Cerebellar cortex (tissue), 1 donor: ENCODE results near the gene CCDC127.
"Not testable (repeated sequence)": the region's sequence is repeated elsewhere in the genome, so short reads cannot be mapped to it uniquely, and the experiment has no call there.

Experiments used
- DNase-seq: peaks from one replicate; pipeline ENCODE4 v3.0.0-alpha.2; 2015; ENCODE audit warnings: low spot score

The CCDC127 gene

DNA sequence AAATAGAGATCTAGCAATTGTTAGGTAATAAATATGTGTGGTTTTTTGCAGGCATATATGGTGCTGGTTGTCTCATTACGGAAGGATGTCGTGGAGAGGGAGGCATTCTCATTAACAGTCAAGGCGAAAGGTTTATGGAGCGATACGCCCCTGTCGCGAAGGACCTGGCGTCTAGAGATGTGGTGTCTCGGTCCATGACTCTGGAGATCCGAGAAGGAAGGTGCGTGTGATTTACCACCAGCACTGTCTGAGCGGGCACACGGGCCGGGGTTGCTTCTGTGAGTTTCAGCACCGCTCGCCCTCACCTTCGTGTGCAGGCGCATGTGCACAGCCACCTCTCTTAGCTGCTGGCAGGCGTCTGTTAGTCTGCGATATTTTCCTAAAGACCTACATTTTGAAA, 15.5 kb upstream of the CCDC127 start:
- DNase-seq: not testable (repeated sequence)

DNA sequence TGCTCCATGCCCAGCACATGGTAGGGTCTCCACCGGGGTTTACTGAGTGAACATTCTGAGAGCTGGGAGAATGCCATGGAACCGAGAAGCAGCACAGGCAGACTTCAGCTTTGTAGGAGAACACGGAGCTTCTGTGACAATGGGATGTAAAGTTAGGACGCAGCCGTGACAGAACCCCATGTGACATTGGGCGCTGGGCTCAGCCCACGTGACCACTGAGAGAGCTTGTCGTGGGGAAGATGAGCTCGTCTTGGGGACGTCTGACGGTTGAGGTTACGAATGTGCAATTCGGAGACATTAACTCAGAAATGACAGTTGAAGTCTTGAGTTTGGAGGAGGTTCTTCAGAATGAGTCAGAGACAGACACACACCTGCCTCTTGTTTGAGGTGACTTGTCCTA, 13.7 kb upstream of the CCDC127 start:
- no peak for DNase-seq

DNA sequence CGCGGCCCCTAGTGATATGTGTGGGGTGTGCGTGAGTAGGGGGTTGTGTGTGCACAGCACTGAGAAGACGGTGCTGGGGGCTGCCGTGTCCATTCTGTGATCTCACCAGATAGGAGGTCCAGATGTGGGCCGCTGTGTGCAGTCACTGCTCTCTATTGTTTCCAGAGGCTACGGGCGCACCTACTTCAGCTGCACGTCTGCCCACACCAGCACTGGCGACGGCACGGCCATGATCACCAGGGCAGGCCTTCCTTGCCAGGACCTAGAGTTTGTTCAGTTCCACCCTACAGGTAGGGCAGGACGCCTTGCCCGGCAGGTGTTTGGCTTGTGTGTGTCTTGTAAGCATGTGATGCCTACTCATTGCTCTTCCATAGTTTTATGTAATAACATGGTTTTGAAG, 12.8 kb upstream of the CCDC127 start:
- DNase-seq: no peak

DNA sequence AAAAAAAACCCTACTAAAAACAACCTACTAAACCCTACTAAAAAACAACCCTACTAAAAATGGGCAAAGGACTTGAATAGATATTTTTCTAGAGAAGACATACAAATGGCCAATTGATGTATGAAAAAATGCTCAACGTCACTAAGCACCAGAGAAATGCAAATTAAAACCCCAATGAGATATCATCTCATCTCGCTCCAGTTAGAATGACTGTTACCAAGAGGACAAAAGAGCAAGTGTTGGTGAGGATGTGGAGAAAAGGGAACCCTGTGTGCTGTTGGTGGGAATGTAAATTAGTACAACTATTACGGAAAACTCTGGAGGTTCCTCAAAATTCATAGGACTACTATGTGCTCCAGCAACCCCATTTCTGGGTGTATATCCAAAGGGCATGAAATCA, 10.9 kb upstream of the CCDC127 start:
- no peak for DNase-seq

DNA sequence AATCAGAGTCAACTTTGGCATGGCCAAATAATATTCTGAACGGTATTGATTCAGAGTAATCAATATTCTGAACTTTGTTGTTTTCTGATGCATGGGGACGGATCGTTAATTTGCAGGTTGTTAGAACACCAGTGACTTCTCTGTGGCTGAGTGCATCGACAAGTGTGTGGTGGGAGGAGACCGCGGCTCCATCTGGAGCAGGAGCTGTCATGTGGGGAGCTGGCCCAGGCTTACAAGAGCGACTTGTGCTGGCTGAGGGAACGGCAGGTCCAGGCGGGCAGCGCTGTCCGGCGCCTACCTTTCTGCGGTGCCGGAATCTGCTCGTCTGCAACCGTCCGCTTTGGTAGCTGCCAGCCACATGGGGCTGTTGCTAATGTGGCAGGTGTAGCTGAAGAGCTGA, 9.4 kb upstream of the CCDC127 start:
- DNase-seq: peak; percentile 79

DNA sequence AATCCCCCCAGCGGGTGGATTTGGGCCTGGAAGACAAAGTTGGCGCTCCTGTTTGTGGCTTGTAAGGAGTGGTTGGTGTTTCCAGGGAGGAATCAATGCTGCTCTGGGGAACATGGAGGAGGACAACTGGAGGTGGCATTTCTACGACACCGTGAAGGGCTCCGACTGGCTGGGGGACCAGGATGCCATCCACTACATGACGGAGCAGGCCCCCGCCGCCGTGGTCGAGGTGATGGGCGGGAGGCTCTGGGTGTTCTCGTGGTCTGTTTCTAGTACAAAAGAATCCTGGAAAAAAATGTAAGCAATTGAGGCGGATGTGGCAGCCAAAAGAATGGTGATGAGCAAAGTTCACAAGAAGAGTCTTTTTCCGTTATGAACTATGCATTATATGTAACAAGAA, 7.4 kb upstream of the CCDC127 start:
- DNase-seq: no peak

DNA sequence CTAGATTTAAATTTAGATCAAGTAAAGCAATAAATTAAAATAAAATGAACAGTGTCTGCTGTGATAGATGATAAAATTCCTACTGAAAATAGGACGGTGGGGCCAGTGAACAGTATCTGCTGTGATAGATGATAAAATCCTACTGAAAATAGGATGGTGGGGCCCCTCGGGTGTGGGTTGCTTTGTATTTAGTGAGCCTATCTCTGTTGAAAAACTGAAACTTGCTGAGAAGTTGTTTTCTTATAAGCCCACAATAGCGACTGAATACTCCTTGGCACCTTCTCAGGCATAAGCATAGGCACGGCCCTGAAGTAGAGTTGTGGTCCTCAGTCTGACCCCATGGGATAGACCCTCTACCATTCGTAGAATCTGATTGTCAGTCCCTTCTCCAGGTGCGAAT, 5.8 kb upstream of the CCDC127 start:
- no peak for DNase-seq

DNA sequence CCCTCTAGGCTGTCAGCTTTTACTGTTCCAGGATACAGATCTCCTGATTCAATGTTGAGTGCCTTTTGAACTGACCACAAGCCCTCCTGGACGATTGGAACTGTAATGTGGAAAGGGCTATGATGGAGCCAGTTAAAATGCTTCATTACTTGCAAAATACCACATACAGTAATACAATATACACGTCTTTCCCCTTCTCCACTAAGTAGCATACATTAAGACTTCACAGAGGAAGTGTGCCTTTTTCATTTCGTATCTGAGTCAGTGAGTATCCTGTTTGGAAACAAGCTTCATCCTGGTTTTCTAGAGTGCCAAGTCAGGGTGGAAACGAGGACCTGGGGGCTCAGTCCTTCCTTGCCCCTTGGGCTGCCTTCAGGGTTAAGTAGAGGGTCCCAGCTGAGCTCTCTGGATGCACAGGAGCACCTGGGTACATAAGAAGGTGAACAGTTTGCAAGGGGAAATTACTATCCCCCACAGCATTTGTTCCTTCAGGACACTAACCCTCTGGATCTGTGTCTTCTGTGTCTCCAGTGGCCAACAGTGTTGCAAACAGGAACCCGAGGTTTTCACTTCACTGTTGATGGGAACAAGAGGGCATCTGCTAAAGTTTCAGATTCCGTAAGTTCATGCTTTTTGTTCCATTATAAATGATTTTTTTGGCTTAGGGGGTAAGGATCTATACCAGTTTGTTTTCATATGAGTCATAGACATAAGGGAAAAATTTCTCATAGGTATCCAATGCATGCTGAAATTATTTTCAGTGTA, 5.2 kb upstream of the CCDC127 start:
- DNase-seq: not testable (repeated sequence)

DNA sequence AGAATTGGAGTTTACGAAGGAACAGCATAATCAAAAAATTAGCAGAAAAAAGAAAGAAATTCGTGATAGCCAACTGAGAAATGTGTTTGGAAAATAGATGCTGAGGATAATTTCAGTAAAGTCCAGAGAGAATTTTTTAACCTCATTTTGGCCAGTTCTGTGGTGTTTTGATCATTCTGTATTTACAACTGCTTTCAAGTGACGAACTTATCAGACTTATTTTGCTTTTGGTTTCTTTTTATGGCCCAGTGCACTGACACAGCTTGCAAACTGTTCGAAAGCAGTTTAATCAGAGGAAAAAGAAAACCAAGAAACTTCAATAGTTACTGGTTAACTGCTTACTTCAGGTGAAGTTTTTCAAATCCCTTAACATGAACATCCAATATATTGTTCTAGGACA, 2.0 kb upstream of the CCDC127 start:
- no peak for DNase-seq

DNA sequence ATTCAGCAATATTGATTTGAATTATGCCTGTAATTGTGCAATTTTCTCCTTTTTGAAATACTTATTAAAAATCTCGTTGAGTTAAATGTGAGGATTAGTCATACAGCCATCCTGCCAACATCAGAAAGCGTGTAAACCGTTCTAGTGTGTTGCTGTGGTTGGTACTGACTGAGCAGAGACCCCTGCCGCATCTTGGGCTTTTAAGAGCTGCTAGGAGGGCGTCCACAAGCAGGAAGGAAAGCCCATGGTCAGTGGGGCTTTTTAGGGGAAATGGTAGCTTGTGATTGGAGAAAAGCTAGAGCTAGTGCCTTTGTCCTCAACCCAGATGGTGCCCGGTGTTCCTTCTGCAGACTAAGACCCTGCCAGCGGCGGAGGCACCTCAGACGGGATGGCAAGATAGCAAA, 1.5 kb upstream of the CCDC127 start:
- DNase-seq: no peak

DNA sequence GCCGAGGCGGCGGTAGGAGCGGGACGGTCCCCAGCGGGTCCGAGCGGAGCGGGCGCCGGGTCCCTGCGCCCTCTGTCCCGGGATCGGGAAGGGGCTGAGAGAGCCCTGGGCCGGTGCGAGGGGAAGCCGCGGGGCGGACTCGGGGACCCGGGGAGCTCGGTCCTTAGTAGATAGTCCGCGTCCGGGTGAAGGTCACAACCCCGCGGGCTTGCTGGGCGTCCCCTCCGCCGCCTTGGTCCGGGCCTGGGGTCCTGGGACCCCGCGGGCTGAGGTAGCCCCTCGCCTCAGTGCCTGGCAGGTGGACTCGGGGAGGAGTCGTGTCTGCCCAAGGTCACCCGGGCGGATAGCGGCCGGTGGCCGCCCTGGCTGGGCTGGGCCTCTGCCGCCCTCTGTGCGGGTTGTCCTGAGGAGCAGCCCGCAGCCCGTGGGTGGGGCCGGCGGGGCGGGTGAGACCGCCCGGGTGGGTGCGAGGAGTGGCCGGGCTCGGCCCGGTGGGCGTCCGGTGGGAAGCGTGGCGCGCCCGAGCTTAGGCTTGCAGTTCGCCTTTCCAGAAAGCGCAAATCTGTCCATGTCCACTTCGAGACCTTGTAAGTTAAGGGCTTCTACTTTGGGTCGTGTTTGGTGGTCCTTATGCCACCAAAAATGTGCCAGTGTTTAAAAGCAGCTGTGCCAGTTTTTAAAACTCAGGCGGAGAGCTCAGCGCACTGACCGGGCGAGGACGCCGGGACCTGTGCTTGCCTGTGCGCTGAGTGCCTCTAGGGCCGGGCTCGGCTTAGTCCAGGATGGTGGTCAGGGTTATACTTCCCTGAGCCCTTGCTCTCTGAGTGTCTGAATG, 721 bp upstream of the CCDC127 start:
- no peak for DNase-seq

DNA sequence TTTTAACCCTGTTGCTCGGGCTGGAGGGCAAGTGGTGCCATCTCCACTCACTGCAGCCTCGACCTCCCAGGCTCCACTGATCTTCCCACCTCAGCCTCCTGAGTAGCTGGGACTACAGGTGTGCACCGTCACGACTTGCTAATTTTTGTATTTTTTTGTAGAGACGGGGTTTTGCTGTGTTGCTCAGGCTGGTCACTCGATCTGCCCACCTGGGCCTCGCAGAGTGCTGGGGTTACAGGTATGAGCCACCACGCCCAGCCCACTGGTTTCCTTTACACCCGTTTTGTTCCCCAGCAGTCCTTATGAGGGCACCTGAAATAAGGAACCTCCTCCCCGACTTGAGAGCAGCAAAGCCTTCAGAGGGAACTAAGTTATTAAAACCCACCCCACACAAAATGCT, 1.9 kb downstream of the CCDC127 start:
- DNase-seq: not testable (repeated sequence)

DNA sequence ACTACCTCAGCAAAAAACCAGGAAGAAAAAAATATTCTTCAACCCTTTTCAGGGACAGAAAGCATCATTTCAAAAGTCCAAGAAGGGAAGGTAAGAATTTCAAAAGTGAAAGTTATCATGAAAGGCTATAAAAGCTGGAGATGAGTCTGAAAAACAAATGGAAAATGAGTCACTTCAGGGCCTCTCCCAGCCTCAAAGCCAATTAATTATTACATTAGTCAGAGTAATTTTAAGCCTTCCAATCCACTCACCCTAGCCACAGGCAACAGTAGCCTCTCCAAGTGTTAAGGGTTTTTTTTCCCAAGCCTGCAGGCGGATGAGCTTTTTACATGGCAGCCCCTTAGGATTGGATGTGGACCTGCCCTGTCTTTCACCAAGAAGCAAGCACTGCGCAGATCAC, 2.7 kb downstream of the CCDC127 start:
- not testable (repeated sequence) for DNase-seq

DNA sequence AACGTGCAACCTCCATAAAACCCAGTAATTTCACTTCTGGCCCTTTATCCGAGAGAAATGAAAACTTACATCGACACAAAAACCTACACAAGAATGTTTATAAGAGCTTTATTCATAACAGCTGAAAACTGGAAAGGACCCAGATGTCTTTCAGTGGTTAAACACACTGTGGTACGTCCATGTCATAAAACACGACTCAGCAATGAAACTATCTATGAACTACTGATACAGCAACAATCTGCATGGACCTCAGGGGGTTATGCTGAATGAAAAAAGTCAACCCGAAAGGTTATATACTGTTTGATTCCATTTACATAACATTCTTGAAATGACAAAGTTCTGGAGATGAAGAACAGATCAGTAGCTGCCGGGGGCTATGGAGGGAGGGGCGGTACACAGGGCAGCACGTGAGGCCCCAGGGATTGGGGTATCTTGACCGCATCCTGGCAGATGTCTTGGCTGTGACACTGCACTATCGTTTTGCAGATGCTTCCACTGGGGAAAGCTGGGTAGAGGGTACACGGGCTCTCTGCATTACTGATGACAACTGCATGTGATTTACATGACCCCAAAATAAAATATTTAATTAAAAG, 4.1 kb downstream of the CCDC127 start:
- no peak for DNase-seq

DNA sequence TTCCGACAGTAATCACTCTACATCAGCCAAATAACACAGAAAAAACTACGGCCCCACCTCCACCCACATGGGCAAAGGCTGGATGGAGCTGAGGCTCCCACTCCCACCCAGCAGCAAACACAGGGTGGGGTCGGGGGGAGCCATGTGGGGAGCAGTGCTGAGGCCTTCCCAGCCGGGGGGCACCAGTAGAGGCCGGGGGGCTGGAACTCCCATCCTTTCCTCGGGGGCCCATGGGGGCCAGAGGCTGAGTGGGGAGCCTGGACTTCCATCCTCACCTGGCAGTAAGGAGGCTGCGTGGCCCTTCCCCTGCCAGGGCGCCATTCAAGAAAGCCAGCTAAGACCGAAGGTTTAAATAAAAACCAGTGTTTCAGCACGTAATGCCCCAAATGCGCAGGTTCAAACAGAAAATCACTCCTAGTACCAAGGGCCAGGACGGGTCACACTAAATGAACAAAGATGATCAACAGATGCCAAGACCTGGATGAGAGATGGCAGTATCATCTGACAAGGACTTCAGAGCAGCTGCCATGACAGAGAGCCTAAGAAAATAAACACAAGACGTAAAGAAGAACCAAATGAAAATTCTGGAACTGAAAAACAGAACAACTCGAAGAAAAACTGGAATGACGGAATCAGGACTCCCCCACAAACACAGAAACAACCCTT, 9.4 kb downstream of the CCDC127 start:
- no peak for DNase-seq

DNA sequence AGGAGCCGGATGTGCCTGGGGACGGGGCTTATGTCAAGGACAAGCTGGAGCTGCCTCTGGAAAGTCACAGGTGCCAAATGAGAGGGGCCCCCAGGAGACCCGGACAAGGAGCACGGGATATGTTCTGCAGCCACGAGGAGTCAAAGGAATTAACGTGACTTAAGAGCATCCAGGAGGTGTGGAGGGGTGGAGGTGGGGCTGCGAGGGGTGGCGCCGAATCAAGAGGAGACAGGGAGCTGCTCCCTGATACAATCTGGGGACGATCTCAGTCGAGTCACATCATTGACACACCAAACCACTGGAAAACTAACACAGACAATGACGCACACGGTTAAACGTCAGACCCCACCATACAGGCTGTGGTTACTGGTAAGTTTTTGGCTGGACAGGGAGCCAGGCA, 10.4 kb downstream of the CCDC127 start:
- DNase-seq: no peak

DNA sequence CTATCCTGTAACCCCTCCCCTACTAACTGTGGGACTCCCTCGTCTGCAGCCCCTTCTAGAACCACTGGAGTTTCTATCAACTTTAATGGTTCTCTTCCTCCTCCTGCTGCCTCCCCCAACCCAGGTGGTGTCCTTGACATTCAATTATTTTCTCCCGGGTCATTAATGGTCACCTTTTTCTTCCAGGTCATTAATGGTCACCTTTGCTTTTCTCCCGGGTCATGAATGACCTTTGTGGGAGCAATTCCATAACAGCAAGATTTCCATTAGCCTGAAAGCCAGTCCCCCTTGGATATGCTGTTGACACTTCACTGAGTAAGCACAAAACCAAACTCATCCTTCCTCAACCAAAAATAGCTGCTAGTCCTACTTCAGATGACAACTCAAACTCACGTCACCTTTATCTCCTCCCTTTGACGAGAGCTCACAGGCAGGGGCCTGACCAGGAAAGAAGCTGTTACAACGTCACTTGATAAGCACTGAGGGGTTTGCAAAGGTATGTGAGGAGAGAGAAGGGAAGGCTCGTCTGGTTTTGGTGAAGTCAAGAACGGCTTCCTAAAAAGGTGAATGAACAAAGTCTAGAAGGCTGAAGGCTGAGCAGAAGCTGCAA, 10.9 kb downstream of the CCDC127 start:
- no peak for DNase-seq

DNA sequence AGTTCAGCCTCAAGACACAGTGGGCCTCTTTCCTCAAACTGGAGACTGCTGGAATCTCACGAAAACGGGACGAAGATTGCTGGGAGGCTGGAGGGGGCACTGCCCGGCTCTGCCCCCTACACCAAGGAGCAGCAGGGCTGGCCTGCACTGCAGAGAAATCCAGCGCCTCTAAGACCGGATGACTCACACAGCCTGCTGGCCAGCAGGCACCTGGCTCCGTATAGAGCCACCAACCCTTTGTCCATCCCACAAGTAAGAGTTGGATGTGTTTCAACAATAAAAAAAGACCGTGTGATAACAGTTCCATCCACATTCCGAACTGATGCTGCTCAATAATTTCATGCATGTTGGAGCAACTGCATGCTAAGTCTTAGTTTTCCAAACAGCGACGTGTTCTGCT, 11.5 kb downstream of the CCDC127 start:
- peak; percentile 35 for DNase-seq

DNA sequence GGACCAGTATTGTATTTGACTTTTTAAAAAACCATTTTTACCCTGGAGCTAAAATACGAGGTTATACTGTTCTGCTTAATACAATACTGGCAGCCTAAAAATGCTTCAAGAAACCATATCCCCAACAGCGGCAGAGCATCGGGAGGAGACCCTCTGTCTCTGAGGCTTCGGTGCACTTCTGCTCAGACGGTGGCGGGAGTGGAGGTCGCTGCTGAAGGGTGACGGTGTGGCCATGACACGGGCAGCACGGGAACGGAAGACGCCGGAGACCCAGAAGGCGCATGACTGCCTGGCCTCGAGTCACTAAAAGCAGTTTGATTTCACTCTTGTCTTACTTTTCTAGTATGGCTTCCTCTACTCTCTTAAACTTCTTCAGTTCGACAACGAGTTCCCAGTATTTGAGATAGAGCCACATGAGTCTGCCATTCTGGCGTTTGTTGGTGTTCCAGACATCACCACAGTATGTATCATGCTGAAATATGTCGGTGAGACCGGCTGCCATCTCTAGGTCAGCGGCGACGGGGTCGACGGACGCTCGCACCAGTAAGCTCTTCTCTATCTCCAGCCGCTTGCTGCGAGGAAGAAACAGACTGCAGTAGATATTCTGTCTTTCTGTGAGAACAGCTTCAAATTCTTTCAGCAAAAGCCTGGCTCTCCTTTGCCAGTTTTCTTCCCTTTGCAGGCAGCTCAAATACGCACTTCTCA, 12.8 kb downstream of the CCDC127 start:
- no peak for DNase-seq

DNA sequence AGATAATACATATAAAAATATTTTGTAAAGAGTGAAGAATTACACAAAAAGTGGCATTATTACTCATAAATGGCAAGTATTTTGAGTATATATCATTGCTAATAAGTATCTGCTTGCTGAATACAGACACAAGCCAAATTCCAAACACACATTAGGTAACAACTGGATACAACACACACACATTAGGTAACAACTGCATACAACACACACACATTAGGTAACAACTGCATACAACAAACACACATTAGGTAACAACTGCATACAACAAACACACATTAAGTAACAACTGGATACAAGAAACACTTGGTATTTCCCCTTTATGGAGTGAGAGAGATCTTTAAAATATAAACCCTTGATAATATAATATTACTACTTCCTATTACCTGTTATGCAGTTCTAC, 13.5 kb downstream of the CCDC127 start:
- no peak for DNase-seq

DNA sequence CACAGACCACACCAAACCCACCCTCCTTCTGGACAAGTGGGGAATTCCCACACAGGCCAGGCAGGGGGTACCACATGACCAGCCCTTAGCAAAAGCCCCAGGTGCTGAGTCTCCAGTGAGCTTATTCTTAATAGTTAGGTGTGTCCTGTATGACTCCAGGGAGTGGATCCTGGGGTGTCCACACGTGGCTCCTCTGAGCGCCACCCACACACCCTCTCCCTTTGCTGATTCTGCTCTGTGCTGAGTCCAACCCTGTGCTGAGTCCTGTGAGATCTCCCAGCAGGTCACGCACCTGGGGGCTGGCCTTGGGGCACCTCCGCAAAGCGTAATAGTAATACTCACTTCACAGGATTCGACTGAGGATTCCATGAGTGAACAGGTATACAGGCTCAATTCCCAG, 14.0 kb downstream of the CCDC127 start:
- no peak for DNase-seq
